K562 (cell line): ENCODE results near the gene PRDX3. TPM values are rescaled to one million over a fixed set of nuclear protein-coding genes. Genes with fewer than 3 reads are reported as not detected.

Experiments used
- polyA plus RNA-seq, 8 experiments: library from polyadenylated mRNA; depleted of rRNA in 4 of 8; stranded (reverse) in 5 of 8; unstranded in 3 of 8; fragments of >200 nt; fragmentation: Nextera tagmentation in 2 of 8; fragmentation: Illumina TruSeq in 1 of 8; extraction: Ambion mirVana in 2 of 8; extraction: Trizol in 1 of 8; gene quantifications; 2 replicates each; pipeline versions ENCODE4 v1.2.1 to v1.2.3, GENCODE V29; 2011 to 2014; ENCODE audit warnings: inconsistent platforms in 1 of 8, missing spikeins in 1 of 8
- small RNA-seq: library from RNA; depleted of rRNA; stranded (forward); fragments of <200 nt; gene quantifications from one replicate; pipeline ENCODE3, GENCODE V24; 2014
- total RNA-seq, 7 experiments: library from RNA; depleted of rRNA in 6 of 7; stranded (reverse); fragments of >200 nt in 6 of 7; fragmentation: Illumina TruSeq in 2 of 7; extraction: Trizol in 2 of 7; gene quantifications; 2 replicates each; pipeline versions ENCODE4 v1.2.1 to v1.2.3, GENCODE V29; 2011 to 2021; ENCODE audit warnings: low replicate concordance in 1 of 7

PRDX3 gene
- total and polyA plus RNA-seq, 9 of the 15 experiments (the other 6 are each of a cell fraction or from before 2014, with no cell fraction given): 122 to 994 (median 173) TPM

Small RNA genes within 50 kb of the gene (small RNA-seq; reads per million reads assigned to genes)
- gene RN7SL749P: not detected

Other genes with a start within 250 kb of the PRDX3 start
- gene NANOS1, start 149.1 kb downstream of the PRDX3 start, total RNA-seq (2014; rRNA removed): 0.77 and 0.98 TPM in 2 replicates
- 0.95 and 1.1 TPM in 2 replicates for gene NANOS1, start 149.1 kb downstream of the PRDX3 start, total RNA-seq (2014; rRNA removed; fragmentation: Illumina TruSeq; extraction: Trizol)
- 0.33 and 0.34 TPM in 2 replicates for gene NANOS1, start 149.1 kb downstream of the PRDX3 start, total RNA-seq (2015; rRNA removed; fragmentation: Illumina TruSeq; extraction: Trizol)
- gene NANOS1, start 149.1 kb downstream of the PRDX3 start, total RNA-seq (2021): 0.89 and 1.2 TPM in 2 replicates
- gene NANOS1, start 149.1 kb downstream of the PRDX3 start, polyA plus RNA-seq (2011; rRNA removed): 0.79 and 1.6 TPM in 2 replicates
- 0.58 TPM in 2 replicates for gene NANOS1, start 149.1 kb downstream of the PRDX3 start, polyA plus RNA-seq (2014; fragmentation: Illumina TruSeq; extraction: Trizol)
- under 1 TPM in 1 of 2 experiments, not detected in 1; 0.14 TPM for gene NANOS1, start 149.1 kb downstream of the PRDX3 start, polyA plus RNA-seq (2014; fragmentation: Nextera tagmentation; extraction: Ambion mirVana)
- 0.94 and 0.97 TPM in 2 replicates for gene NANOS1, start 149.1 kb downstream of the PRDX3 start, polyA plus RNA-seq (2014; rRNA removed)
- gene EIF3A, start 98.0 kb downstream of the PRDX3 start, total RNA-seq (2014; rRNA removed): 89.1 and 89.2 TPM in 2 replicates
- 124 and 145 TPM in 2 replicates for gene EIF3A, start 98.0 kb downstream of the PRDX3 start, total RNA-seq (2014; rRNA removed; fragmentation: Illumina TruSeq; extraction: Trizol)
- gene EIF3A, start 98.0 kb downstream of the PRDX3 start, total RNA-seq (2015; rRNA removed; fragmentation: Illumina TruSeq; extraction: Trizol): 145 and 156 TPM in 2 replicates
- 93.0 and 124 TPM in 2 replicates for gene EIF3A, start 98.0 kb downstream of the PRDX3 start, total RNA-seq (2021)
- gene EIF3A, start 98.0 kb downstream of the PRDX3 start, polyA plus RNA-seq (2011; rRNA removed): 34.8 and 42.8 TPM in 2 replicates
- gene EIF3A, start 98.0 kb downstream of the PRDX3 start, polyA plus RNA-seq (2014; fragmentation: Illumina TruSeq; extraction: Trizol): 143 and 163 TPM in 2 replicates
- gene EIF3A, start 98.0 kb downstream of the PRDX3 start, polyA plus RNA-seq (2014; fragmentation: Nextera tagmentation; extraction: Ambion mirVana): 10 to 100 TPM; 19.6 to 35.1 TPM
- gene EIF3A, start 98.0 kb downstream of the PRDX3 start, polyA plus RNA-seq (2014; rRNA removed): 86.2 and 102 TPM in 2 replicates
- gene DENND10, start 74.7 kb downstream of the PRDX3 start, total RNA-seq (2014; rRNA removed): 12.9 TPM in 2 replicates
- gene DENND10, start 74.7 kb downstream of the PRDX3 start, total RNA-seq (2014; rRNA removed; fragmentation: Illumina TruSeq; extraction: Trizol): 12.3 and 13.7 TPM in 2 replicates
- gene DENND10, start 74.7 kb downstream of the PRDX3 start, total RNA-seq (2015; rRNA removed; fragmentation: Illumina TruSeq; extraction: Trizol): 11.2 and 11.9 TPM in 2 replicates
- gene DENND10, start 74.7 kb downstream of the PRDX3 start, total RNA-seq (2021): 10.4 and 12.2 TPM in 2 replicates
- gene DENND10, start 74.7 kb downstream of the PRDX3 start, polyA plus RNA-seq (2011; rRNA removed): 18.3 and 19.0 TPM in 2 replicates
- gene DENND10, start 74.7 kb downstream of the PRDX3 start, polyA plus RNA-seq (2014; fragmentation: Illumina TruSeq; extraction: Trizol): 11.7 and 12.5 TPM in 2 replicates
- 10 to 100 TPM; 15.5 to 20.0 TPM for gene DENND10, start 74.7 kb downstream of the PRDX3 start, polyA plus RNA-seq (2014; fragmentation: Nextera tagmentation; extraction: Ambion mirVana)
- gene DENND10, start 74.7 kb downstream of the PRDX3 start, polyA plus RNA-seq (2014; rRNA removed): 9.4 and 10.5 TPM in 2 replicates
- 39.6 and 40.3 TPM in 2 replicates for gene SFXN4, start 13.1 kb downstream of the PRDX3 start, total RNA-seq (2014; rRNA removed)
- gene SFXN4, start 13.1 kb downstream of the PRDX3 start, total RNA-seq (2014; rRNA removed; fragmentation: Illumina TruSeq; extraction: Trizol): 48.9 and 51.5 TPM in 2 replicates
- gene SFXN4, start 13.1 kb downstream of the PRDX3 start, total RNA-seq (2015; rRNA removed; fragmentation: Illumina TruSeq; extraction: Trizol): 40.1 and 42.4 TPM in 2 replicates
- gene SFXN4, start 13.1 kb downstream of the PRDX3 start, total RNA-seq (2021): 44.9 and 46.0 TPM in 2 replicates
- 50.5 and 64.0 TPM in 2 replicates for gene SFXN4, start 13.1 kb downstream of the PRDX3 start, polyA plus RNA-seq (2011; rRNA removed)
- gene SFXN4, start 13.1 kb downstream of the PRDX3 start, polyA plus RNA-seq (2014; fragmentation: Illumina TruSeq; extraction: Trizol): 49.8 and 54.6 TPM in 2 replicates
- gene SFXN4, start 13.1 kb downstream of the PRDX3 start, polyA plus RNA-seq (2014; fragmentation: Nextera tagmentation; extraction: Ambion mirVana): 10 to 100 TPM; 80.6 to 97.8 TPM
- 54.5 and 68.1 TPM in 2 replicates for gene SFXN4, start 13.1 kb downstream of the PRDX3 start, polyA plus RNA-seq (2014; rRNA removed)
- gene GRK5, start 28.8 kb upstream of the PRDX3 start, total RNA-seq (2014; rRNA removed): 0.54 and 0.65 TPM in 2 replicates
- gene GRK5, start 28.8 kb upstream of the PRDX3 start, total RNA-seq (2014; rRNA removed; fragmentation: Illumina TruSeq; extraction: Trizol): 0.47 and 0.51 TPM in 2 replicates
- 0.45 and 0.80 TPM in 2 replicates for gene GRK5, start 28.8 kb upstream of the PRDX3 start, total RNA-seq (2015; rRNA removed; fragmentation: Illumina TruSeq; extraction: Trizol)
- 0.73 and 1.0 TPM in 2 replicates for gene GRK5, start 28.8 kb upstream of the PRDX3 start, total RNA-seq (2021)
- gene GRK5, start 28.8 kb upstream of the PRDX3 start, polyA plus RNA-seq (2011; rRNA removed): 0.50 and 0.67 TPM in 2 replicates
- 0.82 and 0.83 TPM in 2 replicates for gene GRK5, start 28.8 kb upstream of the PRDX3 start, polyA plus RNA-seq (2014; fragmentation: Illumina TruSeq; extraction: Trizol)
- not detected for gene GRK5, start 28.8 kb upstream of the PRDX3 start, polyA plus RNA-seq (2014; fragmentation: Nextera tagmentation; extraction: Ambion mirVana)
- gene GRK5, start 28.8 kb upstream of the PRDX3 start, polyA plus RNA-seq (2014; rRNA removed): 0.31 and 0.46 TPM in 2 replicates